GM18907 (cell line): Measurements from ENCODE around the gene TSBP1.
A peak's percentile ranks its signal among the peaks of the same experiment; 100 is the strongest.

Experiments used
- ATAC-seq: cut with Tn5 transposase; IDR thresholded peaks from one replicate; pipeline ENCODE4 v1.9.1; 2021; ENCODE audit warnings: mild to moderate bottlenecking, moderate library complexity; ENCODE audit not compliant: unreplicated experiment

Gene TSBP1, protein sequence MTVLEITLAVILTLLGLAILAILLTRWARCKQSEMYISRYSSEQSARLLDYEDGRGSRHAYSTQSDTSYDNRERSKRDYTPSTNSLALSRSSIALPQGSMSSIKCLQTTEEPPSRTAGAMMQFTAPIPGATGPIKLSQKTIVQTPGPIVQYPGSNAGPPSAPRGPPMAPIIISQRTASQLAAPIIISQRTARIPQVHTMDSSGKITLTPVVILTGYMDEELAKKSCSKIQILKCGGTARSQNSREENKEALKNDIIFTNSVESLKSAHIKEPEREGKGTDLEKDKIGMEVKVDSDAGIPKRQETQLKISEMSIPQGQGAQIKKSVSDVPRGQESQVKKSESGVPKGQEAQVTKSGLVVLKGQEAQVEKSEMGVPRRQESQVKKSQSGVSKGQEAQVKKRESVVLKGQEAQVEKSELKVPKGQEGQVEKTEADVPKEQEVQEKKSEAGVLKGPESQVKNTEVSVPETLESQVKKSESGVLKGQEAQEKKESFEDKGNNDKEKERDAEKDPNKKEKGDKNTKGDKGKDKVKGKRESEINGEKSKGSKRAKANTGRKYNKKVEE

DNA sequence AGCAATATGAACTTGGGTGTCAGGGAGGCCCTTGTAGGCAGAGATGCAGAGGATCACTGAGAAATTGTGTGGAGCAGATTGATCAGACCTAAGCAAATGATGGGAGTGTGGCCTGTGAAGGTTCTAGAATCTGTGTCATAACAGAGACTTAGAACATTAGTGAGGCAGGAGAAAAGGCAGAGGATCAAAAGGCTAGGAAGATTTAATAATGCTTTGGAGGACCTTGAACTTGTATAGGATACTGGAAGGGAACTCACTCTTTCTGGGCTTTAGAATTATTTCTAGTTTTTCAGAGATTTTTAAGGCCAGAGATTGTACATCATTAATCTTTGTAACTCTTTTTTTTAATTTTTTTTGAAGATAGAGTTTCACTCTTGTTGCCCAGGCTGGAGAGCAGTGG, at the start of gene TSBP1:
Gene TSBP1 (minus strand): TSS at position 101 of the 400 bp plus-strand sequence. CDS start 197 bp downstream, outside the sequence.
- no peak for ATAC-seq

DNA sequence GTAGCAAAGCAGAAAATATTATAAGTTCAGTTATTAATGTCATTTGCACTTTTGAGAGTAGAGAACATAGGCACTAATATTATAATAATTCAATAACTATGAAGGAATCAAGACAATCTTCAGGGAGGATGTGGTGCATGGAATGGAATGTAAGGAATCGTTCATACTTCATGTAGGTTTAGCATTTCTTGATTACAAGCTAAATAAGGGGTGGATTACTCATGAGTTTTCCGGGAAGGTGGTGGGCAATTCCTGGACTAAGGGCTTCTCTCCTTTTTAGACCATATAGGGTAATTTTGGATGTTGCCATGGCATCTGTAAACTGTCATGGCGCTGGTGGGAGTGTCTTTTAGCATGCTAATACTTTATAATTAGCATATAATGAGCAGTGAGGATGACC, 44.3 kb upstream of the TSBP1 start:
- ATAC-seq, result no peak

DNA sequence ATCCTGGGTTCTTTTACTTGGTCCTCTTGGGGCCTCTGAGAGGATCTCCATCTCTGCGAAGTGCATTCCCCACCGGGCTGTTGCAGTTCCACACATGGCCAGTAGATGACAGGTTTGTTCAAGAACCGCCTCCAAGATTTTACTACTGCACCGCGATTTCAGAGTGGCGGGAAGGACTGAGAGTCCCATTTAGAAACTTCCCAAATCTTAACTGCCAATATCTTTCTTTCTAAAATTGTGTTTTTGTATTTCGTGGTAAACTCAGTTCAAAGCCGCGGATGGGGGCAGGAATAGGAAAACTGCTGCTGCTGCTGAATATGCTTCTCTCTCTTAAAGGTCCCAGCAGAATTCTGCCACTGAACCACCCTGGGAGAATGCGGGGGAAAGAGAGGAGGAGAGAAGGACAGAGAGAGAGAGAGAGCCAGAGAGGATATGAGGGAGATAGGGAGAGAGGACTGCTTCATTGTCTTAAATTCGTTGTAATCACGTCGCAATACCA, 43.9 kb upstream of the TSBP1 start:
- no peak for ATAC-seq

DNA sequence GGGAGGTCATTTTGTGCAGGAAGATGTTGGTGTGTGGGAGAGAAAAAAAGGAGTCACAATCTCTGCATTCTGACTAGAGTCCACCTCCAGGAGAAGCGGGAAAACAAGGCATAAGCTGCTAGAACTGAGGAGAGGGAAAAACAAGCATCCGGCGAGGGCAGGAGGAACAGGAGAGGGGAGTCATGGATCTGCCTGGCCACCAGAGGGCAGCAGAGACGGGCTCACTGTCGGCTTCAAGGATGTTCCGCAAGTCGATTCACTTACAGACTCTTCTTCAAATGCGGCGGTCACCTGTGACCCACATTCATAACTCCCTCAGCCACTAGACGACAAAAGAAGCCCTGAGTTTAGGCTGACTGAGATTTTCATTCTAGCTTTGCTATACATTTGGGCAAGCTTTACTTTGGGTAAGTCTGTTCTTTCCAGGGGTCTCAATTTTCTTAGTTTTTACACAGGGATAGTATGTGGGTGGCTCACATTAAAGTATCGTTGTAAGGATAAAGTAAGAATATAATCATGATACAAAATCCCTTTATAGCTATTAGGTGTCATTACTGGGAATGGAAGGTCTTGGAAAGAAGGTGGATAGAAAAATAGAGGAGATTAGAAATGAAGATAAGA, 41.8 kb upstream of the TSBP1 start:
- ATAC-seq, result no peak

DNA sequence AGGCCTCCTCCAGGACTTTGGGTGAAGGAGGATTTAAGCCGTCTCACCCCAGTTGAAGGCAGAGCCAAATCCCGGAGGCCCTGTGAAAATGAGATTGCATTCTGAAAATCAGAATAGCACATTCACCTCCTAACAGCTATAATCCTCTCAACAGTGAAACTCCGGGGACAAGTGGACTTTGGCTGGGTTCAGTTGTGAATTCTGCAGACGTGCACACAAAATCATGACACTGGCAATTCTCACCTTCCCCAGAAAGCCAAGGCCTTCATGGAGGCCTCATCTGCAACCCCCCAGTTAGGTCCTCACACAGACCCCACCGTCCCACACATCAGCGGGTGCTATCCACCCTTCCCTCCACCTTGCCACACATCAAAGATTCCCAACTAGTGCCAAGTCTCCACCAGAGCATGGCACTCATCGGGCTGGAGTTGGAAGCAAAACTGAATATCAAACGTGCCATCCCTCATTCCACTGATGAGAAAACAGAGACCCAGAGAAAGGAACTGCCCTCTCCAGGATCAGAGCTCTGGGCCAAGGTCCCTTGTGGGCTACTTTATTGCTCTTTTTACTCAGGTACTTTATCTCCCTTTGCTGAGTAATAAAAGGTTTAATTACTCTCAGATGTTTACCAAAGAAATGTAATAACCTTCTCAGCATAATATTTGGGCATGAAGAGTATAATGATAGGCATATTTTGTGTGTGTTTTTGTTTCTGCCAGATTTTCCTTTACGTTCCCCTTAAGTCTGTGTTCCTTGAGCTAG, 40.0 kb upstream of the TSBP1 start:
- no peak for ATAC-seq

DNA sequence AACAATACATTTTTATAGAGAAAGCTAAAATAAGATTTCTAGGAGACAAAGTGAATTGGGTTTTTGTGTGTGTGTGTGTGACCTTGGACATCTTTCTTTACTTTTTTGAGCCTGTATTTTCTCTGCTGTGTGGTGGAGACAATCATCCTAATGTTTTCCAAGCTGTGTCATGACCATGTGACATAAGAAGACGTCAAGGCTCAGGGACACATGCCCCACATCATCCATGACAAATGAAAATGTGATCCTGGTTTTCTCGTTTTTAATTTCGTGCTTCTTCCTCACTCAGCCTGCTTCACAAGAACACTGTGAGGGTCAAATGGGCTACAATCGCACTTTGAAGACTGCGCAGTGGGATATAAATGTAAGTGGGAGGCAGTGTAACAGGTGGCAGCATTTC, 39.2 kb upstream of the TSBP1 start:
- no peak for ATAC-seq

DNA sequence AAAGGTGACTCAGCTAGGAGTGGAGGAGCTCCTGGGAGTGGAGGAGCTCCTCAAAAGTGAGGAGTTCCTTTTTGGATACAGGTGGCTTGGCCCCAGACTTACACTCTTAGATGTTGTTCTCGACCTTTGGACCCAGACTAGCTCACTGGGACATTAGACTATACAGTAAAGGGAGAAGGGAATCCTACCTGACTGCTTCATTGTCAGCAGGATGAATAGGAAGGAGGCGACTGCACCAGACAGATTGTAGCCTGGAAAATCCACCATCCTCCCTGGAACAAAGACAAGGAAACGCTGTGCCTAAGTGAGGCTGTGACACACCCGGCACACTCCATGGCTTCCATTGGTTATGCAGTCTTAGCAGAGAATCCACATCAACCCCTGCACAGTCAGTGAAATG, 35.2 kb upstream of the TSBP1 start, which contains the start of gene BTNL2:
Gene BTNL2 (minus strand): TSS at position 325 of the 400 bp plus-strand sequence. CDS start 58 bp downstream, at position 267.
- no peak for ATAC-seq

DNA sequence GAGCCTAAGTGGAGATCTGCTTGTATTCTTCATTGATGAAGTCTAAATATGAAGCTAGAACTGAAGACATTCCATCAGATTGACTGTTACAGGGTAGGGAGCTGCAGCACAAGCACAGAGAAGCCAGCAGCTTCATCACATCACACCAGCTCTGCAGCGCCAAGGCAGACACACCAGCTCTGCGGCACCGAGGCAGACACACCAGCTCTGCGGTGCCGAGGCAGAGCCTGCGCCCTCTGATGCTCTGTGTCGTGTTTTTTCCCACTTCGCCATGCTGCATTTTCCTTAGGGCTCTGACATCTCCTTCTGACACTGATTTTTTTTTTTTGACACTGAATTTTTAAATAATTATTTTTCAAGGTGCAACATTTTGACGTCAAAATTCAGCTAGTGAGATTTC, 34.5 kb upstream of the TSBP1 start:
- no peak for ATAC-seq

DNA sequence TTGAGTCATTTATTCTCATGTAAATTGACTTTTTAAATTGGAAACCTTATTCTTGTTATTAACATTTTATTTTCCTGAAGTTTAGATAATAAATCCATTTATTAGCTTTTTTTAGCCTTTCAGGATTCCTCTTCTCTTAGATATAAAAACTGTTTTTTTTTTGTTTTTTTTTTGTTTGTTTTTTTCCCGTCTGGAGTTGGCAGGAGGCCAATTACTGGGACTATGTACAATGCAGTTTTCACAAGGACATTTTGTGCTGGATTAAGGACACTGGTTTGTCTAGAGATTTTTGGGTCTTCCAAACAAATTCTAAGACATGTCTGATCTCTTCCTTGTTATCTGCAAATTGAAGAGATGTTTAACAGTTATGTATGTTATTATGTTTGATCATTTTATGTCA, 34.0 kb upstream of the TSBP1 start:
- ATAC-seq, result no peak

DNA sequence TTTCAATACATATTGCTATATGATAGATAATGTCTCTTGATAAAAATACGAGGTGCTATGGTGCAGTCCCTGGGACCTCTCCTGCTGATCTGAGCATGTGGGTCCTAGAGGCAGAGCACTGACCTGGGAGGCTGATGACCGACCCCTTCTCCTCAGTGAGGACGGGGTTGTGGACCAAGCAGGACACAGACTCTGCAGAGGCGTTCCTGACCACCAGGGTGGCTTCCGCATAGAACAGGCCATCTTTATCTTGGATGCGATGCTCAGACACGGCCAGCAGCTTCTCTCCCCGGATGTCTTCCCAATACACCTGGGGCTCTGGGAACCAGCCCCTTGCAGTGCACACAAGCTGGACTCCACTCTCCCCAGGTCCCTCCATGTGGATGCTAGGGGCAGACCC, 31.1 kb upstream of the TSBP1 start:
- ATAC-seq, result no peak

DNA sequence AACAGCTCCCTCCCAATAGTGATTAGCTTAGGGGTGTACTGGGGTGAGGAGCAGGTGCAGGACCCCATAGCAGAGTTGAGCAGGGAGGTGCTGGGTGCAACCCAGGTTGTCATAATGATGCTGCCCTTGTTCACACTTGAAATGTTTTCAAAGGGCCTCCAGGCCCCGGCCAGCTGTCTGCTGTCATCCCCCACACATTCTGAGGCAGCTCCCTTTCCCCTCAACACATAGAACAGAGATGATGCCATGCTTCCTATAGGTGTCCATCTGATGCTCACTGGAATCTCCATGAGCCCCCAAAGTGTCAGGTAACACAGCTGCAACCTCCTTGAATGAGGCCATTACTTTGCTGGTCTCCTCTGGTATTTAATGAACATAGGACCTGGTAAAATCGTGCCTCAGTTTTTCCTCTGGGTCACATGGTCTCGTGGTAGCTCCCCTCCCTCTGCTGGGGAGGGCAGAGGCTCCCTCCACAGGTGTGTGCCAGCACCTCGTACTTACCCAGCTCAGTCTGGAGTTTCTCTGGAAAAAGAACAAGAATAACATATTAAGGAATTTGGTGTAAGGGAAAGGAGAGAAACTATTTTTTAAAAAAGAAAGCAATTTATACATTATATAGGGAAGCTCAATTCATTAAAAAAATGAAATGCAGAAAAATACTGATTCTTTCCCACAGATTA, 29.7 kb upstream of the TSBP1 start:
- no peak for ATAC-seq

DNA sequence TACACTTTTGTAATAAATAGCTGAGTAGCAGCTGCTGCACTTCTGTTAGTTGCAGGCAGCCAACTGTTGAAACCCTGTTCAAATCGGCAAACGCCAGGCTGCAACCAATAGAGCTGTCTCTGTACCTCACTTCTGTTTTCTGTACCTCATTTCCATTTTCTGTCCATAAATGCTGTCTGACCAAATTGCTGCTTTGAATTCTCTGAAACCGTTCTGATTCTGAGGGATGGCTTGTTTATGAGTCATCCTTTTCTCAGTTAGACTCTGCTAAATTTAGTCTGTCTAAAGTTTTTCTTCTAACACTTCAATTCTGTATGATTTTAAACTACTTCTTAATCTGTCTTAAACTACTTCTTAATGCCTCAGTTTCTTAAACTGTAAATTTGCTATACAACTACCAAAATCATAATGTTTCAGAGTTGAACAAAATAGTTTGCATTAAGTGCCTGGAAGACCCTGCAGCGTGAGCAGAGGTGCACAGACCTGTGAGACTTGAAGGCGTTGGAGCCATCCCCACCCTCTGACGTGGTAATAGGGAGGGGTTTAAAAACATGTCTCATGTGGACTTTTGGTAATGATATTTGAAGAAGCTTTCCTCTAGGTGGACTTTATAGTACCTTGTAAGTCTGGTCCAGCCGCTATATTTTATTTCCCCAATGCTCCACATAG, 25.7 kb upstream of the TSBP1 start:
- peak; percentile 75 for ATAC-seq

DNA sequence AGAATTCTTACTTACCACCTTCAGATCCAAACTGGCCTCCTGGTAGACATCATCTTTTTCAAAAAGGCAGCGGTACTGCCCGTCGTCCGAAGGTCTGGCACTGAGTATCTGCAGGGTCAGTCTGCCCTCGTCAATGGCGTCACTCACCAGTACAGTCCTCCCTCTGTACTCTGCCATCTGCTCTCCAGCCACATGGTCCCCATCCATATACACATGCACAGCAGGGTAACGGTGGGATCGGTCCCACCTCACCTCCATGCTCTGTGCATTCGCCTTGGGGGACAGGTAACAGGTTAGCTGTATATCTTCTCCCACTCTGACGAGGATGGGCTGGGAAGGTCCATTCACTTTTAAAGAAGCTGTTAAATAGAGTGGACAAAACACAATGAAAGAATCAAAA, 24.3 kb upstream of the TSBP1 start:
- no peak for ATAC-seq

DNA sequence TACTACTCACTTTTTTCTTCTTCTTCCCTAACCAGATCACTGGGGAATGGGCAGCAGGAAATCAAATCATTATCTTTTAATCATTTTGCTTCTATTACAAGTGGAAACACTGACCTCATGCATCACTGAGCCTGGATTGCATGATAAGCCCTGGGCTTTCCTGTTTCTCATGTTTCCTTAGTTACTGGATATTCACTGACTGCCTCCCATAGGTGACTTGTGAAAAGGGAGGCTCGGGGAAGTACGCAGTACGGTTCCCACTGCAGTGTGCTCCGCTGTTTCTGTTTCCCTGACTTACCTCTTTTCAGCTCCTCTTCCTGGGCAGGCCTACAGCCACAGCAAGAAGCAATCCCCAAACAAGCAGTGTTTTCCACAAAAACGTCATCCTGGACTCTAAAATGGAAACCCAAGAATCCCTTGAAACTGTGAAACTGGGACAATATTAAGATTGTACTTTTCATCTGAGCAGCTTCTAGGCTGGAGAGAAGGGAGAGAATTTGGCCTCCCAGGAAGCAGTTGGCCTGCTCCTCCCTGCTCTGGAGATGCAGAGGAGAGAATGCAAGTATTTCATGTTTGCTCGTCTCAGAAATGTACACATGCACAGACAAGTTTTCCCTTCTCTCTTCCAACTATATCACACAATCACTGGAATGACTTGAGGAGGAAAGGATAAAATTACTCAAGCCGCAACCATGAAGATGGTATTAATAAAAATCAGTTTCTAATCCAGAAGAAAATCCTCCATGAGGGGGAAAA, 22.1 kb upstream of the TSBP1 start:
- no peak for ATAC-seq

DNA sequence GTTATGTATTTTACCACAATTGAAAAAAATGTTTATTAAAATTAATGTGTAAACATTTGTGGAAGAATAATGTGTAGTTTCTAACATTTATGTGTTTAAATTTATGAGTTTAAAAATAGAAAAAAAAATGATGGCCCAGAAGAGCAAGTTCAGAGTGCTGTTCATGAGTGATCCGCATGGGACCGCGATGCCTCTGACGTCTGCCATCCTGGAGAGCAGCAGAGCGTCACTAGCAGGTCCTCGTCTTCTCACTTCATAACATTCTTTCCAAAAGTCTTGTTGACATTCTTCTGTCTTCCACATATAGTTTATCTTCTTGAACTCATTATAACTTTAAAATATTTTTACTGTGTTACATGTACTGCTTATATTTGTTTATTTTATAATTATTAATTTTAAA, 19.8 kb upstream of the TSBP1 start:
- ATAC-seq, result no peak

DNA sequence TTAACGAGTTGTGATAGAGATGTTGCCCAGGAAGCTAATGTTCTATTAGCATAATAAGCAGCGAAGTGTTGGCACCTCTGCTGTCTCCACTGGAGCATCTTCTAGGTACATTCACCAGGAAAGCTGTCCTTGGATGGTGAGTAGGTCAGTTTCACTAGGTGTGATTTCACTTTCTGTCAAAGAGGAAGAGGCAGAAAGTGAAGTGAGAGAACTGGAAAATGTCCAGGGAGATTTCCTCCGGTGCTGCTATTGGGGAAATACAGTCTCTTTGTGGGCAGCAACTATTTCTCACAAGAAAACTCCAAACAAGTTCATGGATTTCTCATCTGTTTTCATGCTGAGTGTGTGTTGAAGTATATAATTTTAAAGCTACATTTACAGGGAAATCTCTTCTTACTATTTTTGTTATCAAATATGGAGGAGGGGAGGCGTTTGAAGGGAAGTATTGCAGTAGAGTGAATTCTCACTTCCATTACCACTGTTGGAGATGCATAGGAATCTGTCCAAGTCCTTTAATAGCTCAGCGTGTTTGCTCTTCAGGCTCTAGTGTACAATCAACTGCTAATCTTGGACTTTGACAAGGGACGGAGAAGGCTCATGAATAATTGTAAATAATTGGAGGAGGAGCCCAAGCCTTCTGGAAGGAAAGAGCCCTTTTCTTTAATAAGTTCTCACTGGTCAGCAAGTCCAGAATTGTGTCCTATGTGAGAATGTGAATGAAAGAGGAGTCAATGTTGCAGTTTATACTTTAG, 16.1 kb upstream of the TSBP1 start:
- no peak for ATAC-seq

DNA sequence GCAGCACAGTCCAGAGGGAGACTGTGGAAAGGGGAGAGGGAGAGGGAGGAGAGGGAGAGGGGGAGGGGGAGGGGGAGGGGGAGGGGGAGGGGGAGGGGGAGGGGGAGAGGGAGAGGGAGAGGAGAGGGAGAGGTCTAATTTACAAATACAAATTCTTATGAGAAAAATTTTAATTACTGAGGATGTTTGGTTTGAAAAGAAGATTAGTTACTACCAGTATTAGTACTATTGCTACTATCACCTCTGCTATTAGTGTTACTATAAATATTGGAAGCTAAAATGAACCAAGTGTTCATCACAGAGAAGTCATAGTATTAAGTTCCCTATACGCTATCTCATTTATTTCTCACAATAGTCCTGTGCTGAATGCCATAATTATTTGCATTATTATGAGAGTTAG, 14.3 kb upstream of the TSBP1 start:
- no peak for ATAC-seq

DNA sequence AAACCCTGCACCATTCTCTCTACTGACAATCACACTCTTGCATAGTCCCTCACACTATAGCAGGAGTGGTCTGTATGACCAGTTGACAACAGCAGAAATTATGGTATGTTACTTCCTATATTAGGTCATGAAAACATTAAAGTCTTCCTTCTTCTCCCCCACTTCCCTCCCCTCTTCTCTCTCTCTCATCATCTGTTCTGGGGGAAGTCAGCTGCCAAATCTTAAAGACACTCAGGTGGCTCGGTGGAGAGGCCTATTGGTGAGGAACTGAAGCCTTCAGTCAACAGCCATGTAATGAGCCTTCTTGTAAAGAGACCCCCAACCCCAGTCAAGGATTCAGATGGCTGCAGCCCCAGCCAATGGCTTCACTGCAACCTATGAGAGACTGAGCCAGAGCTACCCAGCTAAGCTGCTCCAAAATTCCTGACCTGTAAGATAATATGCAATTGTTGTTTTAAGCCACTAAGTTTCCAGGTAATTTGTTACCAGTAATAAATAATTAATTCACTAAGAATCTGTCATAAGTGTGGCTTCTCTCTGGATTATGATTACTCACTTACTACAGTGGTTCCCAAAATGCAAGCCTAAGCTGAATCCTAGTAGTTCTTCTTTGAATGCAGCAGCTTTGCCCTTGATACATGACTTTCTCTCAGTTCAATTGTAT, 11.2 kb upstream of the TSBP1 start:
- no peak for ATAC-seq
